HG03520 (cell line): ENCODE measurements around the gene TMEM217.

Experiments
- ATAC-seq: cut with Tn5 transposase; IDR thresholded peaks from one replicate; pipeline ENCODE4 v1.9.1; 2021; ENCODE audit warnings: mild to moderate bottlenecking, moderate library complexity; ENCODE audit not compliant: unreplicated experiment

The TMEM217 gene

DNA sequence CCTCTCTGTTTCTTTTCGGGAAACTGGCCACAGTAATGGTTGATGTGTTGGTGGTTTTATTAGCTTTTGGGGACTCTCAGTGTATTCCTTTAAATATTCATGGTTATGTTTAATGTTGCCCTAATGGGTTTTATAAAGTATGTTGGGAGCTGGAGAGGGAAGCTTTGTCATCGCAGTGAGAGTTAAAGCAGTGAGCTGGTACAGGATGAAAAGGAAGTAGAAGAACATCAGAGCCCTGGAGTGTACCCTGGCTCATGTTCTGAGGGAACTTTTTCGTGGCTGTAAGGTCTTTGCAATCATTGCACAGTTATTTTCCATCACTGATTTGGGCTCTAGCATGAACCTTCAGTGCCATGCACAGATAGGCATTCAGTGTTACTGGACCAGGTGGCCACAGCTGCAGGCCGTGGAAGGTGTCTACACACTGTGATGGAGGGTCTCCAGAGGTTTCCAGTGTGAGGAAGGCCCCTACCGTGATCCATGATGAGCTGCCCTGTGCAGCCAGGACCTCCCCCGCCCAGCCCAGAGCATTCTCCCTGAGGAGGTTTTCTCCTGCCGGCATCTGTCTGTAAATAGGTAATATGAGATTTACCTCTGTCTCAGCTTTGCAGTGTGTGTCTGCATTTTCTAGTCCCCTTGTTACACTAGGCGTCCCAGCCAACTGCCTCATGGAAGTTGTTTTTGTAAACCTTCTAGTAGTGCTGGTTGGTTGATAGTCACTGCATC, 22.4 kb upstream of the TMEM217 start:
- no peak for ATAC-seq

- ATAC-seq = no peak
These were observed 21.6 kb upstream of the TMEM217 start for GRCh38 chr6:37279366-37280134.

- ATAC-seq = no peak
These were observed 19.1 kb upstream of the TMEM217 start for GRCh38 chr6:37277001-37277409.

- no peak for ATAC-seq
These were observed 17.4 kb upstream of the TMEM217 start for GRCh38 chr6:37275350-37275749.

- ATAC-seq = no peak
These were observed 15.7 kb upstream of the TMEM217 start for GRCh38 chr6:37273690-37274089.

GRCh38 chr6:37272834-37273566, 15.1 kb upstream of the TMEM217 start:
- ATAC-seq = no peak

DNA sequence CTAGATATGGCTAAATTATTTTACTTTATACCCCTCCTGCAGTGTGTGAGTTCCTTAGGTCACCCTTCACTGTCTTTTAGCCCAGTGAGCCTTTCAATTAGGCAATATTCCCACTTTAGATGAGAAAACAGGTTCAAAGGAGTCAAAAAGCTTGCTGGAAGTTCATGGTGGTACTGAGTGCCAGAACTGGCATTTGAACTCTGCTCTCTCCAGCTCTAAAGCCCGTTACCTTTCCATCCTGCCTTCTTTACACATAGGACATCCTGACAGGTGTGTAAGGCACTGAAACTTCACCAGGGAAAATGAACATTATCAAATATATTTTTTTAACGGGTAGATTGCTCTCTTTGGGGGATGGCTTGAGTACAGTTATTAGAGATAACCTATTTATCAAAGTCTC, 11.2 kb upstream of the TMEM217 start:
- ATAC-seq = no peak

GRCh38 chr6:37265860-37266259, 7.9 kb upstream of the TMEM217 start:
- ATAC-seq = no peak

GRCh38 chr6:37265001-37265400, 7.1 kb upstream of the TMEM217 start:
- no peak for ATAC-seq

DNA sequence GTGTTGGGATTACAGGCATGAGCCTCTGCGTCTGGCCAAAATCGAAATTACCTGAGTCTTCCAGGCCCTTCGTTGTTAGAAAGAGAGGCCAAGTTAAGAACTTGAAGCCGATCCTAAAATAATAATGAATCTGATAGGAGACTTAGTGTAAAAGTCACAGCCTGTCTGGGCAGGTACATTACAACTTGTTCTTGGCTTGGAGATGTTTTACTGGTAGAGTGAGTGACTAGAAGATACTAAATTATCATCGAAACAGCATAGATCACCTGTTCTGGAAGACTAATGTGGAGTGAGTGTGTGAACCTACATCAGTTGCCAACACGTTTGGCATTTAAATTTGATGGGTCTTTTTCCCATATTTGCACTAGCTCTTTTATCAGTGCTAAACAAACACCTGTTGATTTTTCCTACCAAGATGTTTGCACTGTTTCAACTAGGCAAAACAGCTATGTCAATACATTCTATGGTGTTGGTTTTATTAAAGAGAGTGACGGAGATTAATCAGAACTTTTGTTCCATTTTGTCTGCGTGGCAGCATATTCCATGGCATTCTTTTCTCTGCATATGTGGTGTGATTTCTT, 4.6 kb upstream of the TMEM217 start:
- no peak for ATAC-seq

GRCh38 chr6:37261198-37261597, 3.3 kb upstream of the TMEM217 start:
- no peak for ATAC-seq

DNA sequence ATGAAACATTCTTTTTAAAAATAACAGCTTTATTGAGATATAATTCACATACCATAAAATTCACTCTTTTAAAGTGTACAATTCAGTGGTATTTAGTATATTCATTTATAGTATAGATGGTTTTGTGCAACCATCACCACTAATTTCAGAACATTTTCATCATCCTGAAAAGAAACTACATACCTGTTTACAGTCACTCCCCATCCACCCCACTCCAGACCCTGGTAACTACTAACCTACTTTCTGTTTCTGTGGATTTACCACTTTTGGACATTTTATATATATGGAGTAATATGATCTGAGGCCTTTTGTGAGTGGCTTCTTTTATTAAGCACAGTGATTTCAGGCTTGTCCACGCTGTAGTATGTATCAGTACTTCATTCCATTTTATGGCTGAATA, 2.5 kb upstream of the TMEM217 start:
- ATAC-seq = no peak

DNA sequence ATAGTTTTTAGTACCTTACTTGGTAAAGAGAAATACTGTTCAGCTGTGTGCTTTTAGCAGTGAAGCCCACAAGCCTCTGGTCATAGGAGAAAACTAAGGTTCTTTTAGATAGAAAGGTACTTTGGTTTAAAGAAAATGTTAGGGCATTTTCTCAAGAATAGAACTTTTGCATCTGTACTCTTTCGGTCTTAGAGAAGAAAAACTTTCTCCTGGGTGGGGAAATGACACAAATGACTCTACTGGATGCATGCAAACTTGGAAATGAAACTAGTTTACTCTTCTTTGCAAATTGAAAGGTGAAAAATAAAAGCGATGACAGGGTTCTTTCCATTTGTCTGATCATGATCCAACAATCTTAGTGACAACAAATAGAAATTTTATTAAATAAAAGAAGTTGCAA, 2.1 kb upstream of the TMEM217 start:
- ATAC-seq = no peak

- no peak for ATAC-seq
These were observed 1.2 kb upstream of the TMEM217 start for GRCh38 chr6:37259191-37259590.

DNA sequence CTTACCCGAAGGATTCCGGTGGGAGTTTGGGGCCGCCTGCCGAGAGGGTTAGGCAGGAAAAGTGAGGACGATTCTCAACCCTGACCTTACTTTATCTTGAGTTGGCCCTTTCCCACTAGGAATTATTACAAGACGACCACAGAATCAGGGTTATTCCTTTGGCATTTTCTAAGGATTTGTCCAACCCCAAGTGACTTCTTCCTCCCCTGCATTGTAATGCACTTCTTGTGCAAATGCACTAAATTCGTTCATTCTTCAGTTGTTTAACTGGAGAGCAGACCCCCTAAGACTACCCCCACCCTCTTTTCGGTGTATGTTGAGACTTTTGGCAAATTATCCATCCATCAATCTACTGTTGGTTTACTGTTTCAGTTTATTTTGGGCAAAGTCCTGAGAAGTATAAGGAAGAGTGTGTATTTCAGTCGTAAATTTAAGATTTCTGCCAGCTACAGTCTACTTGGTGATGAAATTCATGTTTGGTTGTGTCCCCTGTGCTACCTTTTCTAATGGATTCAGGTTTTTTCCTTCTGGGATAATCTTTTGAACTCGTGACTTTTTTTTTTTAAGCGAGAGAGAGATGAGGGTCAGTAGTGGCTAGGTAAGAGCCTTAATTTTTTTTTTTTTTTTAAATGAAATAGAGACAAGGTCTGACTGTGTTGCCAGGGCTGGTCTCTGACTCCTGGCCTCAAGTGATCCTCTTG, 611 bp upstream of the TMEM217 start:
- ATAC-seq = no peak

- no peak for ATAC-seq
These were observed 667 bp downstream of the TMEM217 start for GRCh38 chr6:37257320-37257633.

GRCh38 chr6:37256692-37257319, 1.1 kb downstream of the TMEM217 start:
- ATAC-seq = no peak

DNA sequence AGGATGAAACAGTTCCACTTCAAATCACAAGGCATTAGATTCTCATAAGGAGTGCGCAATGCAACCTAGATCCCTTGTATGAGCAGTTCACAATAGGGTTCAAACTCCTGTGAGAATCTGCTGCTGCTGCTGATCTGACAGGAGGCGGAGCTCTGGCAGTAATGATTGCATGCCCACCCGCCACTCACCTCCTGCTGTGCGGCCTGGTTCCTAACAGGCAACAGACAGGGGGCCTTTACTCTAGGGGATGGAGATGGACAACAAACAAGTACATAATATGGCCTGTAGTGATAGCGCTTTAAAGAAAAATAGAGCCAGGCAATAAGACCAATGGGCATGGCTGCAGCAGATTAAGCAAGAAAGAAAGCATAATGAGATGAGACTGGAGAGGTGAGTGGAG, 3.1 kb downstream of the TMEM217 start:
- no peak for ATAC-seq

GRCh38 chr6:37253486-37254007, 4.4 kb downstream of the TMEM217 start:
- ATAC-seq = no peak

DNA sequence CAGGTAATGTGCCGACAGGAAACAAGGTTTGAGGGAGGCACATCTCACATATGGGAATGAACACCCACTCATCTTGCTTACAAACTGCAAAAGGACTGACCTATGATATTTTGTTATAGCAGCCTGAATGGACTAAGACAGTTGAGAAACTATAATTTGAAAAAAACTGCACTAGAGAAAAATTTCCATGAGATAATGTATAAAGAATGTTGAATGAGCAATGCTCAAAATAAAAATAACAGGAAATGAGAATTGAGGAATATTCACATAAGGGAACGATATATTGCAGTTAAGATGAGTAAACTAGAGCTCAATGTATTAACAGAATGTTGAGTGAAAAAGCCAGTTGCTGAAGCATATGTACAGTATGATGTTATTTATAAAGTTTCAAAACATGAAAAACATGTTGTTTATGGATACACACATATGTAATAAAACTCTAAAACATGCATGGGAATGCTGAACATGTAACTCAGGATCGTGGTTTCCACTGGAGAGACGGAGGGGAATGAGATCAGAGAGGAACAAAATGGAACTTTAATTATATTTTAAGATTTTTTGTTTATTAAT, 6.6 kb downstream of the TMEM217 start:
- no peak for ATAC-seq
